Stimulated activated naive CD8-positive, alpha-beta T cell treated with anti-CD3 and anti-CD28 coated beads, Interleukin-15, amount 100 ng/mL, for 72 hours (primary cell): ENCODE data around the gene PHYHIPL.
"Not testable (repeated sequence)": the region's sequence is repeated elsewhere in the genome, so short reads cannot be mapped to it uniquely, and the experiment has no call there.

Experiments
- ATAC-seq: fragments of 150-1000 bp; cut with Tn5 transposase; 2 replicates; pipeline ENCODE4 v1.10.0; 2021; ENCODE audit warnings: mild to moderate bottlenecking, moderate library complexity
- DNase-seq, 2 donors: peaks; one replicate each; pipeline ENCODE4 v3.0.0; 2021 to 2022
- H3K27ac Mint-ChIP-seq, 2 donors: one replicate each; pipeline ENCODE4 v1.8.0; 2022; ENCODE audit warnings: mild to moderate bottlenecking in 2 of 2, mixed read lengths in 2 of 2, moderate library complexity in 2 of 2
- H3K27me3 Mint-ChIP-seq: one replicate; pipeline ENCODE4 v1.8.0; 2022; ENCODE audit warnings: mixed read lengths
- H3K4me1 Mint-ChIP-seq: one replicate; pipeline ENCODE4 v1.8.0; 2022; ENCODE audit warnings: mild to moderate bottlenecking, mixed read lengths
- H3K4me3 Mint-ChIP-seq, 2 donors: one replicate each; pipeline ENCODE4 v1.8.0; 2022; ENCODE audit warnings: mild to moderate bottlenecking in 2 of 2, mixed read lengths in 2 of 2, moderate library complexity in 1 of 2
- H3K9me3 Mint-ChIP-seq, 2 donors: one replicate each; pipeline ENCODE4 v1.8.0; 2022; ENCODE audit warnings: mixed read lengths in 2 of 2

PHYHIPL gene

GRCh38 chr10:59234194-59234593, 57.8 kb downstream of the PHYHIPL start:
- Mint-ChIP-seq H3K27me3 (no peaks in the 10 kb centered on the region), H3K9me3 (no peaks in the 10 kb centered on the region), H3K4me3 (no peak overlapping the region), H3K27ac (no peak overlapping the region), H3K4me1 (no peaks in the 10 kb centered on the region)
- DNase-seq (no peak), ATAC-seq (no peak)

DNA sequence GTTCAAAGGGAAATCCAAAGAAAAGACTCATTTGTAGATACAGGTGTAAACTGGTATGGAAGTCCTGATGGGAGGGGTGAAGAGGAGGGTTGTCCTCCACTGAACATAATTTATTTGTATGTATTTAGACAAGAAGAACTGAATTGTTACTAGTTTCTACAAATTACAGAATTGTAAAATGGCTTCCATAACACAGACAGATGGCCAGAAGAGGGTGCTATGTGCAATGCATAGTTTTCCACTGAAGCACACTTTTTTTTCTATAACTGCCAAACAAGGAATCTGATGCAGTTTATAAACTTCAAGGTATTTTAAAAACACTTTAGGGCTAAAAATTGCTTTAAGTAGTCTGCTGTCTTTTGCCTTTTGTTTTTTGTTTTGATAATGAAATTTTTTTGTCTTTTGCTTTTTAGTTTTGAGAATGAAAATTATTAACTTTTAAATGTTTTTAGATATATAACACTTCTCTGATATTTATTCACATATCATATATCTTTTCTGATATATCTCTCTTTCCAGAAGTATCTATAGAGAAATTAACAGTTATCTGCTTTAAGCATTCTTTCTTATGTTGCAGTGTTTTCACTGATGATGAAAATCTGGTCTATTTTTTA, 58.5 kb downstream of the PHYHIPL start:
- DNase-seq (no peak), ATAC-seq (no peak)
- Mint-ChIP-seq H3K27ac (no peak overlapping the region), H3K9me3 (no peaks in the 10 kb centered on the region), H3K4me3 (no peak overlapping the region), H3K4me1 (no peaks in the 10 kb centered on the region), H3K27me3 (no peaks in the 10 kb centered on the region)

DNA sequence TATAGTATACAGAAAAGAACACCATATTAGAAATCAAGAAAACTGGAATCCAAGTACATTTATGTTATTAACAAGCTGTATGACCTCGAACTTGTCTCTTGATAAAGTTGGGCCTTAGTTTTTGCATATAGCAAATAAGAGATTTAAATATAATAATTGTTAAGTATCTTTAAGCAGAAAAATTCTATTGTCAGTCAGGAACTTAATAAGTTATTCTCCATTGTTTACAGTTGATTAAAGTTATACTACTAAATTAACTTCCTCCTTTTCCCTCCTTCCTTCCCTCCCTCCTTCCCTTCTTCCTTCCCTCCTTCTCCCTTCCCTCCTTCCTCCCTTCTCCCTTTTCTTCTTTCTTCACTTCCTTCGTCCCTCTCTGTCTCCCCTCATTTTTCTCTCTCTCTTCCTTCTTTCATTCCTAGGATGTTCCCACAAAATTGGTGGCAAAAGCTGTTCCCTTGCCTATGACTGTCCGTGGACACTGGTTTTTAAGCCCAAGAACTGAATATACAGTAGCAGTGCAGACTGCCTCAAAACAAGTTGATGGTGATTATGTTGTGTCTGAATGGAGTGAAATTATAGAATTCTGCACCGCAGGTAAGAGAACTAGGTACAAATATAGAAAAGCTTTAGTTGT, 59.7 kb downstream of the PHYHIPL start:
- Mint-ChIP-seq H3K4me1 (no peaks in the 10 kb centered on the region), H3K9me3 (no peaks in the 10 kb centered on the region), H3K27ac (no peak overlapping the region), H3K27me3 (no peaks in the 10 kb centered on the region), H3K4me3 (no peak overlapping the region)
- no peak for DNase-seq
- ATAC-seq: no peak

GRCh38 chr10:59237775-59238174, 61.3 kb downstream of the PHYHIPL start:
- Mint-ChIP-seq H3K4me3 (no peak overlapping the region), H3K4me1 (no peaks in the 10 kb centered on the region), H3K27me3 (no peaks in the 10 kb centered on the region), H3K9me3 (no peaks in the 10 kb centered on the region), H3K27ac (no peak overlapping the region)
- no peak for ATAC-seq
- DNase-seq: no peak

DNA sequence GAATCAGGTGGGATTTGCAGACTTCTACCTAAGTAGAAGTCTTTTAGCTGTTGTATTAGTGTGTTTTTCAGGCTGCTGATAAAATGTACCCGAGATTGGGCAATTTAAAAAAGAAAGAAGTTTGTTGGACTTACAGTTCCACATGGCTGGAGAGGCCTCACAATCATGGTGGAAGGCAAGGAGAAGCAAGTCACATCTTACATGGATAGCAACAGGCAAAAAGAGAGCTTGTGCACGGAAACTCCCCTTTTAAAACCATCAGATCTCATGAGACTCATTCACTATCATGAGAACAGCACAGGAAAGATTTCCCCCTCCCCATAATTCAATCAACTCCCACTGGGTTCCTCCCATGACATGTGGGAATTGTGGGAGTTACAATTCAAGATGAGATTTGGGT, 62.7 kb downstream of the PHYHIPL start:
- not testable (repeated sequence) for H3K27me3 Mint-ChIP-seq, H3K9me3 Mint-ChIP-seq, H3K4me1 Mint-ChIP-seq, H3K4me3 Mint-ChIP-seq, ATAC-seq, H3K27ac Mint-ChIP-seq, DNase-seq

DNA sequence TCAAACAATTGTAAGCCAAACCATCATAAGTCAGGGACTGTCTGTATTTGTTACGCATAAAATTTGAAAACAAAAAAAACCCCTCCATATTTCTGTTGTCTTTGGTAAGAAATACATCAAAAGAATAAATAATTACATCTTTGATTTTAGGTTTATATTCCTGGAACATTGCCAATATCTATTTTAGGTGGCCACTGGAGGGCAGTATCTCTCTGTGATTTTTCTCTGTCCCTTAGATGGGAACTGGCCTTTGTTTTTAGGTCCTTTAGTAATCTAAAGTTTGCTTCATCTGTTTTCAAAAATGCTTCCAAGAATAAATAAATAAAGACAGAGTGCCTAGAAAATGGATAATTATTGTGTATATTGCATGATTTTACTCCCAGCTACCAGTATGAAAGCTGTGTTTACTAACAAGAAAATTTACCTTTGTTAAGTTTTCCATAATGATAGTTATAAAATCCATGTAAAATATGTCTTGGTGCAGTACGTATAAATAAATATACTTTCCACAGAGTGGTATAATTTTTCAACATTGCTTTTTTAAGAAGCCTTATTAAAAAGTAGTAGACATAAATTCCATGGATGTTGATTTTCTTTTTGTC, 64.2 kb downstream of the PHYHIPL start:
- no peaks in the 10 kb centered on the region for H3K9me3 Mint-ChIP-seq
- no peak overlapping the region for H3K27ac Mint-ChIP-seq
- DNase-seq (no peak), ATAC-seq (no peak)
- H3K4me1 Mint-ChIP-seq: no peaks in the 10 kb centered on the region
- no peaks in the 10 kb centered on the region for H3K27me3 Mint-ChIP-seq
- no peak overlapping the region for H3K4me3 Mint-ChIP-seq

DNA sequence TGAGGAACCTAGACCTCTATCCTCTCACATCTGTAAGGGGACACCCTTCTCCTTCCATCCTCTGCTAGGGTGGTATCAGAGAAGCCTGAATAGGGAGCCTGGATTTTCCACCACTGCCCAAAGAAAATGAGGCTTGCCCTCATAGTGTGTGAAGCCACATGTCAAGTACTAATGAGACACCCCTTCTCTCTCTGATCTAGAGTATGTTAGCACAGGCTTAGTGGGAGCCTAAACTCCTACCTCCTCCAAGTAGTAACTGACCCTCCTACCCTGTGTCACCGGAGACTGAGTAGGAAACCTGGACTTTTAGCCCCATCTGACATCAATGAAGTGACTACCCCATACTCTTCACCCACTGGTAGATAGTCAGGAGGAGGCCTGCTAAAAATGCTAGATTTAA, 65.6 kb downstream of the PHYHIPL start:
- H3K27ac Mint-ChIP-seq: no peak overlapping the region
- no peaks in the 10 kb centered on the region for H3K4me1 Mint-ChIP-seq
- no peak for DNase-seq
- no peak for ATAC-seq
- H3K9me3 Mint-ChIP-seq: no peaks in the 10 kb centered on the region
- no peak overlapping the region for H3K4me3 Mint-ChIP-seq
- H3K27me3 Mint-ChIP-seq: no peaks in the 10 kb centered on the region

DNA sequence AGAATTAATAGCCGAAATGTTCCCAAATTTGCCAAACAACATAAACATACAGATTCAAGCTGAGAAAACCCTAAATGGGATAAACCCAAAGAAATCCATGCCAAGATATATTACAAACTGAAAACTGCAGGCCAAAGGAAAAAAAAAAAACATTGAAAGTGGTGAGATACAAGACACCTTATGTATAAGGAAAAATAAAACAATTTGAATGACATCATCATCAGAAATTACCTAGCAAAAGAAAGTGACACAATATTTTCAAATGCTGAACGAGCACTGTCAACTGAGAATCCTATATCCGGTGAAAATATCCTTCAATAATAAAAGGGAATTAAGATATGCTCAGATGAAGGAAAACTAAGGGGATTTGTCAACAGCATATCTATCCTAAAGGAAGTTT, 66.5 kb downstream of the PHYHIPL start:
- ATAC-seq (no peak), DNase-seq (no peak)
- no peak overlapping the region for H3K27ac Mint-ChIP-seq
- H3K4me1 Mint-ChIP-seq: no peaks in the 10 kb centered on the region
- H3K27me3 Mint-ChIP-seq: no peaks in the 10 kb centered on the region
- no peaks in the 10 kb centered on the region for H3K9me3 Mint-ChIP-seq
- no peak overlapping the region for H3K4me3 Mint-ChIP-seq

DNA sequence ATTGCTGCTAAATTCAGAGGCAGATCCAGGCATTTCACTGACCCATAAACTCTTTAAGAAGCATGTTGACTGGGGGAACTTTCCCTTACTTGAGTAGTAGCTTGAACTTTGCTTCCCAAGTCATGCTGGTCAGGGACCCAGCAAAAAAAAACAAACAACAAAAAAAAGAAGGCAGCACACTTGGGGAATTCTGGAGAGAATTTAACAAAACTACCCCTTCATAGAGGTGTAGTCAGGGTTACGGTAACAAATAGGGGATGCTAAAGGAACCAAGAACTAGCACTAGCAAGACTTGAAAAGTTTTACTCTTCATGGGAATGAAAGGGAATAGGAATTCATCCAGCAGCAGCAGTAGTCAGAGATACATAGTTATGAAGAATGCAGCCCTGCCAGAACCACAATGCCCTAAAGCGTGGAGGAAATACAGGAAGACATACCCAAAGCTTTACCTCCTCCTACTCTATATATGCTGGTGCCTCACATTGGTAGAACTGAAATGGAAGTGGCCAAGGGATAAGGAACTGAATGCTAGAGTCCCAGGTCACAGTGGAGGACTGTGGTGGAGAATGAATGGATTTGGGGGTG, 67.3 kb downstream of the PHYHIPL start:
- Mint-ChIP-seq H3K9me3 (no peaks in the 10 kb centered on the region), H3K4me1 (no peaks in the 10 kb centered on the region), H3K27ac (no peak overlapping the region), H3K4me3 (no peak overlapping the region), H3K27me3 (no peaks in the 10 kb centered on the region)
- DNase-seq (no peak), ATAC-seq (no peak)

- Mint-ChIP-seq H3K4me1 (no peaks in the 10 kb centered on the region), H3K27me3 (no peaks in the 10 kb centered on the region), H3K4me3 (no peak overlapping the region), H3K27ac (no peak overlapping the region), H3K9me3 (no peaks in the 10 kb centered on the region)
- ATAC-seq (no peak), DNase-seq (no peak)
These were observed 68.4 kb downstream of the PHYHIPL start for GRCh38 chr10:59244871-59245270.

- Mint-ChIP-seq H3K27me3 (no peaks in the 10 kb centered on the region), H3K4me1 (no peaks in the 10 kb centered on the region), H3K9me3 (no peaks in the 10 kb centered on the region), H3K4me3 (no peak overlapping the region), H3K27ac (no peak overlapping the region)
- ATAC-seq (no peak), DNase-seq (no peak)
These were observed 69.2 kb downstream of the PHYHIPL start for GRCh38 chr10:59245686-59246085.

- Mint-ChIP-seq H3K4me3 (no peak overlapping the region), H3K27me3 (no peaks in the 10 kb centered on the region), H3K27ac (no peak overlapping the region), H3K9me3 (no peaks in the 10 kb centered on the region), H3K4me1 (no peaks in the 10 kb centered on the region)
- DNase-seq: no peak
- ATAC-seq: no peak
These were observed 76.0 kb downstream of the PHYHIPL start for GRCh38 chr10:59252491-59252890.

DNA sequence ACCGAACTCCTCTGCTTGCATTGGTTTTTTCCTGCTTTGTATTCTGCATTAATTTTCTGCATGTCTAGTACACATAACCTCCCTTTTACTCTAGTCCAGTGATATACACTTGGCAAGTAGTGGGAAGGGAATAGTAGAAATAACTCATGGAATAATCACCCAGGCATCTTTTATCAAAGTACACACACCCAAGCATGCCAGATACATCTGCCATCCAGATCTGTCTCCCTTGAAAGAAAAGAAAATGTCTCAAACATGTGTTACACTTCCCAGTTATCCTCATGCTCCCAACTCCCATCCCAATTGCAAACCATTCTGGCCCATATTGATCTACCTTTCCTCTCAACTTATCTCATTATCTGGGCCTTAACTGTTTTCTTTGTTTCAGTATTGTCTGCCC, 79.0 kb downstream of the PHYHIPL start:
- Mint-ChIP-seq H3K27ac (no peak overlapping the region), H3K27me3 (no peaks in the 10 kb centered on the region), H3K4me3 (no peak overlapping the region), H3K4me1 (no peaks in the 10 kb centered on the region), H3K9me3 (no peaks in the 10 kb centered on the region)
- no peak for ATAC-seq
- no peak for DNase-seq

DNA sequence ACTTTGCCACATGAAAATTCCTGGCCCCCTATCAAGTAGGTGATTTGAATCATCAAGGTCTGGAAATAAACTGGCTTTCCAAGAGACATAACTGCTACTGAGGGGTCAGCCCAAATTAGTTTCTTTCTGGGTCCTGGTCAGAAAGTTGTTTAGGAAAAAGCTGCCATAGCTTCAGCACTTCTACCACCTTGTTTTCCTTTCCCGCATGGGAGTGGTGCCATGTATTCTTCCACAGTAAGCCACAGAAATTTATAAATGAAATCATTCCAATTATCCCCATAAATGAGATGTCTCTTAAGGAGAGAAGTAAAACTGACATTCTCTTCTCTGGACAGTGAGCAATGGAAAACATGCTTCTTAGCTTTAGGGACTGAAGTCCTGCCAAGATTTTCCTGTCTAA, 80.8 kb downstream of the PHYHIPL start:
- no peak overlapping the region for H3K4me3 Mint-ChIP-seq
- ATAC-seq (no peak), DNase-seq (no peak)
- H3K9me3 Mint-ChIP-seq: no peaks in the 10 kb centered on the region
- H3K4me1 Mint-ChIP-seq: no peaks in the 10 kb centered on the region
- no peak overlapping the region for H3K27ac Mint-ChIP-seq
- H3K27me3 Mint-ChIP-seq: no peaks in the 10 kb centered on the region

DNA sequence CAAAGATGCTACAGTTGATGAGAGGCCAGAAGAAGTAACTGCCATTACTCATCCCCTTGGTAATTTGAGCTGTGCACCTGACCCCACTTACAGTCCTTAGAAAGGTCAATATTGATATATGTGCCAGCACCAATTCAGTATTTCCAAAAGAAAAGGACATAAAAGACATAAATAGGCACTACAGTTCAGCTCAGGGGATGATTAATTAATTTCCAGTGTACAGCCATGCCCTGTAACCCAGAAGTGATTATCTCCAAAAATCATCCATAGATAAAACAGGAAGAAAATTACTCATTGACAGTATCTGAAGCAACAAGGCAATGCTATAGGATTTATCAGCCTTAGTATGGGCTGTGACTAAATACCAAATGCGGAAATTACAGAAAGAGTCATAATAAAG, 82.4 kb downstream of the PHYHIPL start:
- no peak for DNase-seq
- no peaks in the 10 kb centered on the region for H3K9me3 Mint-ChIP-seq

GRCh38 chr10:59265141-59265540, 88.7 kb downstream of the PHYHIPL start:
- no peaks in the 10 kb centered on the region for H3K27me3 Mint-ChIP-seq

More for the DNA sequence above, 82.4 kb downstream of the PHYHIPL start:
- Mint-ChIP-seq H3K4me3 (no peak overlapping the region), H3K27ac (no peak overlapping the region), H3K27me3 (no peaks in the 10 kb centered on the region), H3K4me1 (no peaks in the 10 kb centered on the region)
- no peak for ATAC-seq

More at GRCh38 chr10:59265141-59265540, 88.7 kb downstream of the PHYHIPL start:
- Mint-ChIP-seq H3K9me3 (no peaks in the 10 kb centered on the region), H3K4me1 (no peaks in the 10 kb centered on the region), H3K27ac (no peak overlapping the region), H3K4me3 (no peak overlapping the region)
- DNase-seq (no peak), ATAC-seq (no peak)
